ENCODE data around the gene IGSF3. TPM values are rescaled to one million over a fixed set of nuclear protein-coding genes. Genes with fewer than 3 reads are reported as not detected.

The IGSF3 gene
- total and polyA plus RNA-seq, 2 experiments from 2014 or later = 8.8 to 34.0 TPM

DNA sequence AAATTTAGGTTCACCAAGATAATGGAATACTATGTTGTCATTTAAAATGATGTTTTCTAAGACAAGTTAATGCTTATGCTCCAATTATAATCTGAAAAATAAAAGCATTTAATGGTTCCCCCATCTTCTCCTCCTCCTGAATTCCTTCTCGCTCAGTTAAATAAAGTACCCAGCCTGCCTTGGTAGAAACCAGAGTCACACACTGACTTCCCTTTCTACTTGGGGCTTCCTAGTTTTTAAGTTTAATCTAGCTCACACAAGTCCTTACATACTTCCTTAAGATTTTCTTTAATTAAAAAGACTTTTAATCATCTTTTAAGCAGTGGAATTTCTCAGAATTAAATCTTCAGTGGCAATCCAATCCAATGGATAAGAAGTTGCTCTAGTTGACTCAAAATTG, 129.6 kb downstream of the IGSF3 start:
- Histone ChIP-seq H3K27ac (peak overlapping the region; percentile 57), H3K9me2 (replicated peaks; ENCODE audit: insufficient read depth) (no peaks in the 10 kb centered on the region), H3K4me2 (no peak overlapping the region), H2AFZ (no peak overlapping the region), H3K36me3 (replicated peaks; ENCODE audit: insufficient read depth, low read depth) (no peaks in the 10 kb centered on the region), H4K20me1 (ENCODE audit: insufficient read depth, poor library complexity, severe bottlenecking) (no peaks in the 10 kb centered on the region), H3K9me3 (ENCODE audit: low read depth) (no peaks in the 10 kb centered on the region), H3K79me2 (no peaks in the 10 kb centered on the region), H3K27me3 (no peaks in the 10 kb centered on the region), H3K4me3 (no peak overlapping the region), H3K4me1 (ENCODE audit: insufficient read depth) (no peaks in the 10 kb centered on the region)
- DNase-seq (ENCODE audit: low spot score) = no peak
- TF ChIP-seq EZH2phosphoT487 (IDR thresholded peaks at IDR 0.05; ENCODE audit: low read depth, severe bottlenecking, unreplicated experiment) = no peak
- TF ChIP-seq EZH2 (IDR thresholded peaks at IDR 0.05; ENCODE audit: borderline replicate concordance) = no peak
- TF ChIP-seq, protein P1, sequence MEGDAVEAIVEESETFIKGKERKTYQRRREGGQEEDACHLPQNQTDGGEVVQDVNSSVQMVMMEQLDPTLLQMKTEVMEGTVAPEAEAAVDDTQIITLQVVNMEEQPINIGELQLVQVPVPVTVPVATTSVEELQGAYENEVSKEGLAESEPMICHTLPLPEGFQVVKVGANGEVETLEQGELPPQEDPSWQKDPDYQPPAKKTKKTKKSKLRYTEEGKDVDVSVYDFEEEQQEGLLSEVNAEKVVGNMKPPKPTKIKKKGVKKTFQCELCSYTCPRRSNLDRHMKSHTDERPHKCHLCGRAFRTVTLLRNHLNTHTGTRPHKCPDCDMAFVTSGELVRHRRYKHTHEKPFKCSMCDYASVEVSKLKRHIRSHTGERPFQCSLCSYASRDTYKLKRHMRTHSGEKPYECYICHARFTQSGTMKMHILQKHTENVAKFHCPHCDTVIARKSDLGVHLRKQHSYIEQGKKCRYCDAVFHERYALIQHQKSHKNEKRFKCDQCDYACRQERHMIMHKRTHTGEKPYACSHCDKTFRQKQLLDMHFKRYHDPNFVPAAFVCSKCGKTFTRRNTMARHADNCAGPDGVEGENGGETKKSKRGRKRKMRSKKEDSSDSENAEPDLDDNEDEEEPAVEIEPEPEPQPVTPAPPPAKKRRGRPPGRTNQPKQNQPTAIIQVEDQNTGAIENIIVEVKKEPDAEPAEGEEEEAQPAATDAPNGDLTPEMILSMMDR (IDR thresholded peaks at IDR 0.05; ENCODE audit: poor library complexity) = no peak
- WGBS (ENCODE audit: low lambda C conversion rate, missing lambda C conversion rate) = 94% methylated on average over 1 of the region's 1 CpG

DNA sequence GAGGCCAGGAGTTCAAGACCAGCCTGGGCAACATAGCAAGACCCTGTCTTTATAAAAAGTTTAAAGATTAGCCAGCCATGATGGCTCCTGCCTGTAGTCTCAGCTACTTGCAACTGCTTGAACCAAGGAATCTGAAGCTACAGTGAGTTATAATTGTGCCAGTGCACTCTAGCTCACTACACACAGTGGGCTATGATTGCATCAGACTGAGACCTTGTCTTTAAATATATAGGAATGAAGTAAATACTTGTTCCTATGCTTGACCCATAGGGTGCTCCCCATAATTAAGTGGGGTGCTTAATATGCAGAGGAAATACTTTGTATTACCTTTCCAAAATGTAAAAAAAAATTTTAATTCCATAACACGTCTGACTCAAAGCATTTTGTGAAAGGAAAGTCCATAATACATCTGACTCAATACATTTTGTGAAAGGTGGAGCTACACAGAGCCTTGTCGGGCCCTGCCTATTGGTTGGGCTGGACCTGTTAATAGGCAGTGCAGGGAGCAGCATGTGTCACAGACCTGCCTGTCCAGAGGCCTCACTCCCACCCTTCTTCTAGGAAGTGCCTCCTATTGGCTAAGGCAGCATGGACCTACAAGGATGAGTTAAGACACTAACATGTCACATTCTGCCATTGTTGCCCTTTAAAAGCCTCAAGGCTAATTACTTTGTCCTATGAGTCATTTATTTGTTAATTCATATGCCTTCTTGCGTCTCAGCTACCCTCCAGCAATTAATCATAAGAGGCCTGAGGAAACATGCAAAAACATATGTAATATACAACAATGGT, 130.3 kb downstream of the IGSF3 start:
- no peaks in the 10 kb centered on the region for H3K9me2 ChIP-seq (replicated peaks; ENCODE audit: insufficient read depth)
- peak overlapping the region; percentile 57 for H3K27ac ChIP-seq
- DNase-seq (ENCODE audit: low spot score) = peak; percentile 13
- no peaks in the 10 kb centered on the region for H3K9me3 ChIP-seq (ENCODE audit: low read depth)
- no peaks in the 10 kb centered on the region for H4K20me1 ChIP-seq (ENCODE audit: insufficient read depth, poor library complexity, severe bottlenecking)
- H3K4me3 ChIP-seq = no peak overlapping the region
- no peaks in the 10 kb centered on the region for H3K36me3 ChIP-seq (replicated peaks; ENCODE audit: insufficient read depth, low read depth)
- no peak overlapping the region for H3K4me2 ChIP-seq
- H3K79me2 ChIP-seq = no peaks in the 10 kb centered on the region
- TF ChIP-seq, protein P1 (IDR thresholded peaks at IDR 0.05; ENCODE audit: poor library complexity) = no peak
- no peak for TF ChIP-seq EZH2 (IDR thresholded peaks at IDR 0.05; ENCODE audit: borderline replicate concordance)
- TF ChIP-seq EZH2phosphoT487 (IDR thresholded peaks at IDR 0.05; ENCODE audit: low read depth, severe bottlenecking, unreplicated experiment) = no peak
- WGBS (ENCODE audit: low lambda C conversion rate, missing lambda C conversion rate) = 87% methylated on average over 3 of the region's 3 CpGs
- no peaks in the 10 kb centered on the region for H3K4me1 ChIP-seq (ENCODE audit: insufficient read depth)
- H2AFZ ChIP-seq = no peak overlapping the region
- no peaks in the 10 kb centered on the region for H3K27me3 ChIP-seq

DNA sequence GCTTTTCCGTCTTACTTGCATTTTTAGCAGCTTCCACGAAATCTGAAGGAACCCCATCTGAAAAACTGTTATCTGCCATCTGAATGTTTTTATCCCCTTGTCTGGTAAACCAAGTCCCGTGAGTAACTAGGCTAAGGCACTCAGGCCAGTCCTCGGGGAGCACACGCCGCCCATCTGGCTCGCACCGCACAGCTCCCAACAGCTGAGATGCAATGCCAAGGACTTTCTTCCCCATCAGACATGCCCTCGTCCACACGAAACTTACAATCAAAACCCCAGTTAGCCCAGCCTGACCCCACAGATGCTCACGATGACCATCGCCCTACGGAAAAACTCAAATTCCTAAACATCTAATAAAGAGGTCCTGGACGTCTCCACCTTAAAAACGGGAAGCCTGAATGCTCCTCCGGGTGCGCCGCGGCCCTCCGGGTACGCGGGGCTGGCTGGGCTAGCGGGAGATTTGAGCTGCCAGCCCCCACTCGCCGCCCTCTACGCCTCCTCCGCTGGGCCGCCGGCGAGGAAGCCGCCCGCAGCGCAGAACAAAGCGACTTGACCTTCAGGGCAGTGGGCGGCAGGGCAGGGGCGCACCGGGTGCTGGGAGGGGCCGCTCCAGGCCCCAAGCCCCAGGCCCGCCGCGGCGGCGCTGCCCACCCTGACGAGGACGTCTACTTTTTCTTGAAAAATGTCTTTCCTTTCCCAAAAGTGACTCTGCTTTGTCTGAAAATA, 133.4 kb downstream of the IGSF3 start:
- Histone ChIP-seq H3K27me3 (no peaks in the 10 kb centered on the region), H3K4me3 (no peak overlapping the region), H3K9me2 (replicated peaks; ENCODE audit: insufficient read depth) (no peaks in the 10 kb centered on the region), H4K20me1 (ENCODE audit: insufficient read depth, poor library complexity, severe bottlenecking) (no peaks in the 10 kb centered on the region), H3K79me2 (no peaks in the 10 kb centered on the region), H3K36me3 (replicated peaks; ENCODE audit: insufficient read depth, low read depth) (no peaks in the 10 kb centered on the region), H3K4me1 (ENCODE audit: insufficient read depth) (no peaks in the 10 kb centered on the region), H3K4me2 (no peak overlapping the region), H2AFZ (no peak overlapping the region), H3K9me3 (ENCODE audit: low read depth) (no peaks in the 10 kb centered on the region), H3K27ac (no peak overlapping the region)
- WGBS (ENCODE audit: low lambda C conversion rate, missing lambda C conversion rate) = 98% methylated on average over 45 of the region's 45 CpGs
- TF ChIP-seq, protein P1 (IDR thresholded peaks at IDR 0.05; ENCODE audit: poor library complexity) = no peak
- TF ChIP-seq EZH2 (IDR thresholded peaks at IDR 0.05; ENCODE audit: borderline replicate concordance) (no peak), EZH2phosphoT487 (IDR thresholded peaks at IDR 0.05; ENCODE audit: low read depth, severe bottlenecking, unreplicated experiment) (no peak)
- no peak for DNase-seq (ENCODE audit: low spot score)
